DND-41 (cell line): ENCODE data around the gene GALNTL6.

Experiments used
- ATAC-seq: fragments of 200-7000 bp; cut with Tn5 transposase; 3 replicates; pipeline ENCODE4 v1.9.1; 2021; ENCODE audit warnings: low read depth; ENCODE audit not compliant: insufficient read depth
- DNase-seq: peaks from one replicate; pipeline ENCODE4 v3.0.0-alpha.2; 2020
- H2AFZ ChIP-seq: 2 replicates; pipeline ENCODE4 v1.6.0; 2012; ENCODE audit warnings: low read depth, low read length
- H3K27ac ChIP-seq: 2 replicates; pipeline ENCODE4 v1.5.1; 2012; ENCODE audit warnings: low read length, inconsistent platforms
- H3K27me3 ChIP-seq: fragments of 200-600 bp; sonication (generic); 2 replicates; pipeline ENCODE4 v1.6.0; 2012; ENCODE audit warnings: low read length, mild to moderate bottlenecking, inconsistent platforms; ENCODE audit not compliant: insufficient read depth, poor library complexity
- H3K36me3 ChIP-seq: 2 replicates; pipeline ENCODE4 v1.5.1; 2012; ENCODE audit warnings: low read length, inconsistent platforms; ENCODE audit not compliant: insufficient read depth
- H3K4me1 ChIP-seq: 2 replicates; pipeline ENCODE4 v1.5.1; 2012; ENCODE audit warnings: mild to moderate bottlenecking, low read length; ENCODE audit not compliant: insufficient read depth
- H3K4me2 ChIP-seq: 2 replicates; pipeline ENCODE4 v1.6.0; 2012; ENCODE audit warnings: mild to moderate bottlenecking, moderate library complexity, low read length, inconsistent platforms; ENCODE audit not compliant: insufficient read depth
- H3K4me3 ChIP-seq, 2 experiments: fragments of 200-600 bp in 1 of 2; shearing (Covaris generic) in 1 of 2; 2 replicates each; pipeline ENCODE4 v1.5.1; 2012 to 2016; ENCODE audit warnings: inconsistent platforms in 2 of 2, low read length in 2 of 2, mild to moderate bottlenecking in 2 of 2, low read depth in 1 of 2, moderate library complexity in 1 of 2
- H3K79me2 ChIP-seq: 2 replicates; pipeline ENCODE4 v1.6.0; 2012; ENCODE audit warnings: low read length, inconsistent platforms; ENCODE audit not compliant: insufficient read depth
- H3K9ac ChIP-seq: 2 replicates; pipeline ENCODE4 v1.6.0; 2012; ENCODE audit warnings: low read depth, mild to moderate bottlenecking, inconsistent platforms, low read length, moderate library complexity
- H3K9me3 ChIP-seq: 2 replicates; pipeline ENCODE4 v1.5.1; 2012; ENCODE audit warnings: low read length, moderate library complexity, mild to moderate bottlenecking, inconsistent platforms; ENCODE audit not compliant: insufficient read depth, severe bottlenecking
- H4K20me1 ChIP-seq: 2 replicates; pipeline ENCODE4 v1.6.0; 2012; ENCODE audit warnings: low read length; ENCODE audit not compliant: insufficient read depth
- EZH2 ChIP-seq: IDR thresholded peaks from 3 replicates; pipeline ENCODE4 v1.6.1; 2012; ENCODE audit warnings: borderline replicate concordance, low read depth, mild to moderate bottlenecking, moderate library complexity, low read length, inconsistent platforms; ENCODE audit not compliant: severe bottlenecking
- TF ChIP-seq, protein P1 (sequence below): IDR thresholded peaks from 2 replicates; pipeline ENCODE4 v1.5.1; 2012; ENCODE audit warnings: borderline replicate concordance, low read length, moderate library complexity, mild to moderate bottlenecking; ENCODE audit not compliant: poor library complexity, severe bottlenecking; ENCODE audit errors: extremely low read depth

GALNTL6 gene

DNA sequence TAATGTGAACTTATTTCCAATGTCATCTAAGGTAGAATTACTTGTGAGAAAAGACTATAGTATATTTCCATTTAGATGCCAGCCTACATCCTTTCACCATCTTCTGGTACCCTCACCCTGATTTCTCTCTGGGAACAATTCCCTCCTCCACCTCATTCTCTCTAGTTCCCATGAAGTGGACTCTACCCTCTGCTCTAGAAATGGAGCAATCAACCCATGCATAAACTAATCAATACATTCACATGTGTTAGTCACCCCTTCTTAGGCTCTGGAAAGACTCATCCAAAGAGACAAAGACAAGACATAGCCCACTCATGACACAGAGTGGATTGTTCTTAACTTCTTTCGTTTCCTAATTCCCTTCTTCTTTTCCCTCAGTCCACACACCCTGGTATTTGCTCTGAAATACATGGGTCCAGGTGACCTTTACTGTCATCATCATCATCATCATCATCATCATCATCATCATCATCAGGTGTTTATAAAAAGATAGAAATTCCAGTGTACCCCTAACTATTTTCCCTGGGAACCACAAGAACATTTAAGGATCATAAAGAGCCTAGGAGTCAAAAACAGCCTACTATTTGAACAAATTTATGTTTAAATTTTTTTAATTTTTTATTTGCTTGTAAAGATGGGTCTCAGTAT lies 1056.5 kb downstream of the GALNTL6 start:
- TF ChIP-seq, protein P1, sequence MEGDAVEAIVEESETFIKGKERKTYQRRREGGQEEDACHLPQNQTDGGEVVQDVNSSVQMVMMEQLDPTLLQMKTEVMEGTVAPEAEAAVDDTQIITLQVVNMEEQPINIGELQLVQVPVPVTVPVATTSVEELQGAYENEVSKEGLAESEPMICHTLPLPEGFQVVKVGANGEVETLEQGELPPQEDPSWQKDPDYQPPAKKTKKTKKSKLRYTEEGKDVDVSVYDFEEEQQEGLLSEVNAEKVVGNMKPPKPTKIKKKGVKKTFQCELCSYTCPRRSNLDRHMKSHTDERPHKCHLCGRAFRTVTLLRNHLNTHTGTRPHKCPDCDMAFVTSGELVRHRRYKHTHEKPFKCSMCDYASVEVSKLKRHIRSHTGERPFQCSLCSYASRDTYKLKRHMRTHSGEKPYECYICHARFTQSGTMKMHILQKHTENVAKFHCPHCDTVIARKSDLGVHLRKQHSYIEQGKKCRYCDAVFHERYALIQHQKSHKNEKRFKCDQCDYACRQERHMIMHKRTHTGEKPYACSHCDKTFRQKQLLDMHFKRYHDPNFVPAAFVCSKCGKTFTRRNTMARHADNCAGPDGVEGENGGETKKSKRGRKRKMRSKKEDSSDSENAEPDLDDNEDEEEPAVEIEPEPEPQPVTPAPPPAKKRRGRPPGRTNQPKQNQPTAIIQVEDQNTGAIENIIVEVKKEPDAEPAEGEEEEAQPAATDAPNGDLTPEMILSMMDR, result no peak
- no peak for TF ChIP-seq EZH2
- no peak overlapping the region for H3K4me2 ChIP-seq
- H4K20me1 ChIP-seq, result no peaks in the 10 kb centered on the region
- no peaks in the 10 kb centered on the region for H3K79me2 ChIP-seq
- H3K27me3 ChIP-seq, result peaks cover 4% of the 10 kb centered on the region
- no peak overlapping the region for H3K27ac ChIP-seq
- no peaks in the 10 kb centered on the region for H3K9me3 ChIP-seq
- no peak for DNase-seq
- H2AFZ ChIP-seq, result no peak overlapping the region
- no peaks in the 10 kb centered on the region for H3K36me3 ChIP-seq
- ATAC-seq, result no peak
- H3K9ac ChIP-seq, result no peak overlapping the region
- H3K4me3 ChIP-seq, result no peak overlapping the region
- no peaks in the 10 kb centered on the region for H3K4me1 ChIP-seq

DNA sequence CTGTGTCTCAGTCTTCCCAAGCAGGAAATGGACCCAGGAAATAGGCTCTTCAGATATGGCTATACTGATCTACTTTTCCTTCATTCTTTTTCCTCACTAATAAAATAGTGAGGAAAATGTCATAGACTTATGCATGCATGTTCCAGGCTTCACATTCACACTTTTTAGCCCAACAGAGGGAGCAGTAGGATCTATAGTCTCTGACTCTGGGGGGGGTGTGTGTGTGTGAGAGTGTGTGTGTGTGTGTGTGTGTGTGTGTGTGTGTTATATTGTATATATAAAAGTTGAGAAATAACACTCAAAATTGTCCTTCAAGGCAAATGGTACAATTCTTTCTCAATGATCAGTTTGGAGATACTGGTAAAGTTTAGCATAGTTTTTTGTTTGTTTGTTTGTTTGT lies 1058.2 kb downstream of the GALNTL6 start:
- Histone ChIP-seq H4K20me1 (no peaks in the 10 kb centered on the region), H2AFZ (no peak overlapping the region), H3K27me3 (peaks cover 4% of the 10 kb centered on the region), H3K36me3 (no peaks in the 10 kb centered on the region), H3K4me3 (no peak overlapping the region), H3K4me2 (no peak overlapping the region), H3K9me3 (no peaks in the 10 kb centered on the region), H3K79me2 (no peaks in the 10 kb centered on the region), H3K4me1 (no peaks in the 10 kb centered on the region), H3K9ac (no peak overlapping the region), H3K27ac (no peak overlapping the region)
- ATAC-seq, result no peak
- DNase-seq, result no peak
- TF ChIP-seq, protein P1, result no peak
- no peak for TF ChIP-seq EZH2

DNA sequence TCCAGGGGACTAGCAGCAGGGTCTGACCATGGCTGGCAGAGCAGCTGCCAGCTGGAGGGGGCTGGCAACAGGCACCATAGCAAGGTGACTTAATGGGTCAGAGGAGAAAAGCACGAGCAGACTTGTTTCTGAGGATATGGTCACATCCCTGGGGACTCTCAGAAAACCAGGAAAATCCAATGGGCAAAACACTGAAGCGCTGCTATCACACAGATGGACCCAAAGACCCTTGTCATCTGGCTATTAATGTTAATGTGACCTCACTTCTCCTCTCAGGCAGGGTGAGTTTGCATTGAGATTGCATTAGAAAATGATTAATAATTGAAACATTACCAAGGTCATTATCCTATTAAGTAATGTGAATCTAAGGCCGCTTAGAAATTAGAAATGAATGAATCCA lies 1061.7 kb downstream of the GALNTL6 start:
- no peaks in the 10 kb centered on the region for H3K79me2 ChIP-seq
- ATAC-seq, result no peak
- H3K27me3 ChIP-seq, result no peaks in the 10 kb centered on the region
- H3K4me2 ChIP-seq, result no peak overlapping the region
- no peak overlapping the region for H3K9ac ChIP-seq
- no peak for DNase-seq
- no peaks in the 10 kb centered on the region for H4K20me1 ChIP-seq
- H3K27ac ChIP-seq, result no peak overlapping the region
- no peak overlapping the region for H3K4me3 ChIP-seq
- H3K9me3 ChIP-seq, result no peaks in the 10 kb centered on the region
- no peak for TF ChIP-seq EZH2
- TF ChIP-seq, protein P1, result no peak
- H3K36me3 ChIP-seq, result no peaks in the 10 kb centered on the region
- no peak overlapping the region for H2AFZ ChIP-seq
- no peaks in the 10 kb centered on the region for H3K4me1 ChIP-seq
